ENCODE data around the gene SORL1.

The SORL1 gene

DNA sequence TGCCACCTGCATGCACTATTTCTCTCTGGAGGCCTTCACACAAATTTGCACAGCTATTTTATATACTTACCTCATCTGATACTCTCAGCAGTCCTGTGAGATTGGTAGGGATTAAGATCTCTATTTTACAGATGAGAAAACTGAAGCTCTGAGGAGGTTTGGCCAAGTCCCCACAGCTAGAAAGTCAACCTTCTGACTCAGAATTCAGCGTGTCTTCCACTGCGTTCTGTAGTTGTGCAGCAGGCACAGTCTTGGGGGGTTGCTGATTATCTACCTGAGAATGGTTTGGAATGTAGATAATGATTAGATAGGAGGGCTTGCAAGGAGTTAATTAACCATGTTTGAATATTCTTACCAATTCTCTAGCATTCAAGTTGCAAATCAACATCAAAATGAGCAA lies 2.5 kb upstream of the SORL1 start:
- TF ChIP-seq CTCF (IDR thresholded peaks at IDR 0.05) = no peak
- Histone ChIP-seq H3K4me1 (ENCODE audit: control insufficient read depth in 1 of 2, insufficient read depth in 1 of 2, low read depth in 1 of 2, low read length in 1 of 2) (peaks cover 73 to 86% of the 10 kb centered on the region in 2 experiments), H3K4me3 (ENCODE audit: low read depth in 1 of 2, low read length in 1 of 2) (peak overlapping the region; percentile 69 to 99), H3K9me3 (no peaks in the 10 kb centered on the region), H3K27ac (peak overlapping the region; percentile 98), H3K27me3 (no peaks in the 10 kb centered on the region), H3K36me3 (peaks cover 8% of the 10 kb centered on the region)

GRCh38 chr11:121450401-121450800 lies 1.7 kb upstream of the SORL1 start:
- peak overlapping the region; percentile 98 for H3K27ac ChIP-seq
- H3K27me3 ChIP-seq = no peaks in the 10 kb centered on the region
- H3K9me3 ChIP-seq = no peaks in the 10 kb centered on the region
- H3K4me3 ChIP-seq (ENCODE audit: low read depth in 1 of 2, low read length in 1 of 2) = peak overlapping the region; percentile 69 to 99
- peaks cover 73 to 86% of the 10 kb centered on the region in 2 experiments for H3K4me1 ChIP-seq (ENCODE audit: control insufficient read depth in 1 of 2, insufficient read depth in 1 of 2, low read depth in 1 of 2, low read length in 1 of 2)
- TF ChIP-seq CTCF (IDR thresholded peaks at IDR 0.05) = no peak
- peaks cover 16% of the 10 kb centered on the region for H3K36me3 ChIP-seq

GRCh38 chr11:121451178-121451985 lies 732 bp upstream of the SORL1 start:
- Histone ChIP-seq H3K27me3 (no peaks in the 10 kb centered on the region), H3K27ac (peak overlapping the region; percentile 98)

GRCh38 chr11:121452609-121453150 lies 566 bp downstream of the SORL1 start, which contains the start of gene SORL1-AS1:
TSS of gene SORL1-AS1 (minus strand) at chr11:121452967.
- H3K27ac ChIP-seq = peak within 1 kb of the TSS; percentile 98
- no peaks in the 10 kb centered on the region for H3K27me3 ChIP-seq
- H3K9me3 ChIP-seq = no peaks in the 10 kb centered on the region
- H3K4me1 ChIP-seq (ENCODE audit: control insufficient read depth in 1 of 2, insufficient read depth in 1 of 2, low read depth in 1 of 2, low read length in 1 of 2) = peaks cover 73 to 86% of the 10 kb centered on the region in 2 experiments
- peak within 1 kb of the TSS; percentile 69 to 99 for H3K4me3 ChIP-seq (ENCODE audit: low read depth in 1 of 2, low read length in 1 of 2)
- no peak for TF ChIP-seq CTCF (IDR thresholded peaks at IDR 0.05)
- H3K36me3 ChIP-seq = peaks cover 28% of the 10 kb centered on the region

More at GRCh38 chr11:121451178-121451985, 732 bp upstream of the SORL1 start:
- H3K36me3 ChIP-seq = peaks cover 22% of the 10 kb centered on the region
- H3K4me3 ChIP-seq (ENCODE audit: low read depth in 1 of 2, low read length in 1 of 2) = peak overlapping the region; percentile 69 to 99
- no peaks in the 10 kb centered on the region for H3K9me3 ChIP-seq
- TF ChIP-seq CTCF (IDR thresholded peaks at IDR 0.05) = no peak
- H3K4me1 ChIP-seq (ENCODE audit: control insufficient read depth in 1 of 2, insufficient read depth in 1 of 2, low read depth in 1 of 2, low read length in 1 of 2) = peaks cover 73 to 86% of the 10 kb centered on the region in 2 experiments

DNA sequence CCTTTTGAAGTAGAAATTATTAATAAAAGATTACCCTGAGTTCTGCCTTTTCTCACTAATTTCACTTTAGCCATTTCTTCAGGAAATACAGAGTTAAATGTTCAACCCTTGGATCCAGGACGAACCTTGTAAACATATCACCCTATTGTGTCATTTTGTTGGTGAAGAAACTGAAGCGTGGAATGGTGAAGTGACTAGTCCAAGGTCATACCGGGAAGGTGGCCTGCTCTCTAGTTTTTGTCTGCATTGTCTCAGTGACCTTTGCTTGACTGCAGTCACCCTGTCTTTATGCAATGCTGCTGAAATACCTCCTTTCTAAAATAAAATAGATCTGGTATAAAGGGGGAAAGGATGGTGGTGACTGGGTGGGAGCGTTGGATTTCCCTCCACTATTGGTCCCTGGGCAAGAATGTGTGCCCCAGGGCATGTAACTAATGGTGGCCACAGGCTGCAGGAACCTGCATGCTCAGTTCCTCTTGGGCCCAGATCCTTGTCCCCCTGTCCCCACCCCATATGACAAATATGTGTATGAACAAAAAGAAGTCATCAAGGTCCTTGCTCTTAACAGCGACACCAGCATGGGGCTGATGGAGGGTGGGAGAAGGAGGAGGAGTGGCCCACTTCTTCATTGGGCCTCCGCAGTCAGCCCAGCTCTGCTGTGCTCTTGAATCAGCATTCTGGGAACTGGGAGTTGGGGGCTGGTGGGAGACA lies 1.6 kb downstream of the SORL1 start:
- H3K4me1 ChIP-seq (ENCODE audit: control insufficient read depth in 1 of 2, insufficient read depth in 1 of 2, low read depth in 1 of 2, low read length in 1 of 2) = peaks cover 73 to 86% of the 10 kb centered on the region in 2 experiments
- H3K27ac ChIP-seq = peak overlapping the region; percentile 98
- peaks cover 39% of the 10 kb centered on the region for H3K36me3 ChIP-seq
- no peak for TF ChIP-seq CTCF (IDR thresholded peaks at IDR 0.05)
- no peaks in the 10 kb centered on the region for H3K9me3 ChIP-seq
- no peaks in the 10 kb centered on the region for H3K27me3 ChIP-seq
- peak overlapping the region; percentile 69 to 99 for H3K4me3 ChIP-seq (ENCODE audit: low read depth in 1 of 2, low read length in 1 of 2)
